T-cell (primary cell): Measurements from ENCODE around the gene ZSWIM6. TPM values are rescaled to one million over a fixed set of nuclear protein-coding genes. Genes with fewer than 3 reads are reported as not detected.

Experiments used
- ATAC-seq, 4 experiments: fragments of 200-7000 bp in 3 of 4; fragments of 150-1000 bp in 1 of 4; cut with Tn5 transposase; replicated peaks in 1 of 4; 1 replicate in 3 of 4; 2 replicates in 1 of 4; pipeline ENCODE4 v1.10.0; 2021; ENCODE audit warnings: moderate library complexity in 3 of 4, mild to moderate bottlenecking in 2 of 4, moderate number of reproducible peaks in 1 of 4
- CTCF ChIA-PET, 2 donors: fragments of 300-600 bp; sonication (Branson Sonifier 250); formaldehyde crosslinking; loops; one replicate each; lab custom pipeline; 2022; ENCODE audit warnings: antibody characterized with exemption in 2 of 2; lab: Charles Lee
- POLR2A ChIA-PET, 2 donors: fragments of 300-600 bp; sonication (Branson Sonifier 250); formaldehyde crosslinking; loops; one replicate each; lab custom pipeline; 2022; ENCODE audit warnings: antibody characterized with exemption in 2 of 2; lab: Charles Lee
- DNase-seq, 35 experiments: peaks; one replicate each; pipeline versions ENCODE4 v3.0.0 to v3.0.0-alpha.2; 2013 to 2023
- H3K27ac ChIP-seq: one replicate; pipeline ENCODE4 v1.5.1; 2013; ENCODE audit warnings: low read length
- H3K27me3 ChIP-seq, 2 experiments: replicated peaks in 1 of 2; 1 replicate in 1 of 2; 2 replicates in 1 of 2; pipeline versions ENCODE4 v1.6.1 to v1.7.0; 2013; ENCODE audit warnings: low read length in 1 of 2, mixed read lengths in 1 of 2; ENCODE audit not compliant: control insufficient read depth in 2 of 2, insufficient read depth in 2 of 2; ENCODE audit errors: extremely low read depth in 1 of 2
- H3K36me3 ChIP-seq, 2 donors: 1 replicate in 1 of 2; 2 replicates in 1 of 2; pipeline versions ENCODE4 v1.6.1 to v1.7.0; 2013; ENCODE audit warnings: low read length in 1 of 2; ENCODE audit not compliant: control insufficient read depth in 2 of 2, insufficient read depth in 1 of 2; ENCODE audit errors: extremely low read depth in 1 of 2
- H3K4me1 ChIP-seq, 2 experiments: 1 replicate in 1 of 2; 2 replicates in 1 of 2; pipeline versions ENCODE4 v1.6.1 to v1.7.0; 2013; ENCODE audit warnings: low read length in 2 of 2, mixed read lengths in 1 of 2; ENCODE audit not compliant: insufficient read depth in 2 of 2, control insufficient read depth in 1 of 2; ENCODE audit errors: extremely low read depth in 1 of 2
- H3K4me3 ChIP-seq, 2 donors: 1 replicate in 1 of 2; 2 replicates in 1 of 2; pipeline versions ENCODE4 v1.5.1 to v1.7.0; 2013; ENCODE audit warnings: mild to moderate bottlenecking in 2 of 2, low read length in 1 of 2, moderate library complexity in 1 of 2; ENCODE audit not compliant: control insufficient read depth in 1 of 2; ENCODE audit errors: extremely low read depth in 1 of 2
- H3K9me3 ChIP-seq: 2 replicates; pipeline ENCODE4 v1.7.0; 2013
- H3K27ac Mint-ChIP-seq, 2 donors: one replicate each; pipeline ENCODE4 v1.8.0; 2020 to 2021; ENCODE audit warnings: mild to moderate bottlenecking in 2 of 2, mixed read lengths in 2 of 2
- H3K27me3 Mint-ChIP-seq, 2 donors: one replicate each; pipeline ENCODE4 v1.8.0; 2021 to 2022; ENCODE audit warnings: mixed read lengths in 2 of 2
- H3K36me3 Mint-ChIP-seq: one replicate; pipeline ENCODE4 v1.8.0; 2021; ENCODE audit warnings: mixed read lengths
- H3K4me1 Mint-ChIP-seq, 3 donors: one replicate each; pipeline ENCODE4 v1.8.0; 2020 to 2022; ENCODE audit warnings: mixed read lengths in 3 of 3, mild to moderate bottlenecking in 1 of 3
- H3K4me3 Mint-ChIP-seq, 3 donors: one replicate each; pipeline ENCODE4 v1.8.0; 2020 to 2022; ENCODE audit warnings: mild to moderate bottlenecking in 3 of 3, mixed read lengths in 3 of 3, moderate library complexity in 3 of 3
- H3K9me3 Mint-ChIP-seq, 3 donors: one replicate each; pipeline ENCODE4 v1.8.0; 2020 to 2022; ENCODE audit warnings: mixed read lengths in 3 of 3
- WGBS: methylation state at CpG from one replicate; pipeline ENCODE4 v1.1.5; 2013; ENCODE audit warnings: missing lambda C conversion rate; ENCODE audit not compliant: insufficient coverage; 5-methylcytosine and 5-hydroxymethylcytosine counted together
- total RNA-seq, 35 experiments: library from RNA in 6 of 35; stranded (reverse) in 6 of 35; fragments of 120-200 nt in 1 of 35; gene quantifications; one replicate each; pipeline versions ENCODE4 v1.2.1 to v1.2.4 and lab custom pipeline; 2013 to 2026

ZSWIM6 gene
- total RNA-seq, 5 donors from 2014 or later (not counting 1 experiment from before 2014, with no cell fraction given) = 8.3 to 11.3 (median 10.1) TPM

DNA sequence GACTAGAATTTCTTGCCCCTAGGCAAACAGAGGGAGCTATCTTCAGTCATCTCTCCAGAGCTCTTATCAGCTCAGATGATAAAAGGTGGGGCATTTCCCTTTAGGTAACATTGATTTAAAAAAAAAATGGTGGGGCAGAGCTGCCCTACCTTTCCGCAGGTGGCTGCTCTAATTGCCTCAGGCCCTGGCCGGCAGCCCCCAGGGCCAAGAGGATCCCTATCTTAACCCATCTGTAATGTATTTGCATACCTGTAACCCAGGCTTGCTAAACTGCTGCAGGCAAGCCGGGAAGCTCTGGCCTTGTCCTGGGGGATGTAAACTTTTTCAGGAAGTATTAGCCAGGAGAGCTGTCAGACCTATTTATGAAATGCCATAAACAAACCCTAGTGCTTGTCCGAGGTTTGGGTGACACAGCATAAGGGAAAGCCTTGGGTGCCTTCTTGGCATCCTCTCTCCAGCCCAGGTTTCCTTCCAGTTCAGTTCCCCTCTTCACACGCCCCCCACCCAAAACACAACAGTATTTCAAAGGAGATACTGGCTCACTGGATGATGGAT, 20.9 kb upstream of the ZSWIM6 start:
- ChIA-PET POLR2A (no interaction called here), CTCF (no interaction called here)
- peaks cover 17 to 22% of the 10 kb centered on the region in 2 donors for H3K27me3 Mint-ChIP-seq
- no peak for DNase-seq
- H3K36me3 Mint-ChIP-seq = no peaks in the 10 kb centered on the region
- no peaks in the 10 kb centered on the region for H3K9me3 Mint-ChIP-seq
- ATAC-seq = no peak
- WGBS = 95% methylated on average over 3 of the region's 5 CpGs
- H3K4me3 ChIP-seq = no peak overlapping the region
- H3K27ac Mint-ChIP-seq = no peak overlapping the region
- H3K27me3 ChIP-seq = peaks cover 0 to 13% of the 10 kb centered on the region in 2 experiments
- no peaks in the 10 kb centered on the region for H3K36me3 ChIP-seq
- H3K4me1 Mint-ChIP-seq = no peaks in the 10 kb centered on the region
- H3K9me3 ChIP-seq = no peaks in the 10 kb centered on the region
- no peak overlapping the region for H3K27ac ChIP-seq
- H3K4me3 Mint-ChIP-seq = no peak overlapping the region
- H3K4me1 ChIP-seq = no peaks in the 10 kb centered on the region

DNA sequence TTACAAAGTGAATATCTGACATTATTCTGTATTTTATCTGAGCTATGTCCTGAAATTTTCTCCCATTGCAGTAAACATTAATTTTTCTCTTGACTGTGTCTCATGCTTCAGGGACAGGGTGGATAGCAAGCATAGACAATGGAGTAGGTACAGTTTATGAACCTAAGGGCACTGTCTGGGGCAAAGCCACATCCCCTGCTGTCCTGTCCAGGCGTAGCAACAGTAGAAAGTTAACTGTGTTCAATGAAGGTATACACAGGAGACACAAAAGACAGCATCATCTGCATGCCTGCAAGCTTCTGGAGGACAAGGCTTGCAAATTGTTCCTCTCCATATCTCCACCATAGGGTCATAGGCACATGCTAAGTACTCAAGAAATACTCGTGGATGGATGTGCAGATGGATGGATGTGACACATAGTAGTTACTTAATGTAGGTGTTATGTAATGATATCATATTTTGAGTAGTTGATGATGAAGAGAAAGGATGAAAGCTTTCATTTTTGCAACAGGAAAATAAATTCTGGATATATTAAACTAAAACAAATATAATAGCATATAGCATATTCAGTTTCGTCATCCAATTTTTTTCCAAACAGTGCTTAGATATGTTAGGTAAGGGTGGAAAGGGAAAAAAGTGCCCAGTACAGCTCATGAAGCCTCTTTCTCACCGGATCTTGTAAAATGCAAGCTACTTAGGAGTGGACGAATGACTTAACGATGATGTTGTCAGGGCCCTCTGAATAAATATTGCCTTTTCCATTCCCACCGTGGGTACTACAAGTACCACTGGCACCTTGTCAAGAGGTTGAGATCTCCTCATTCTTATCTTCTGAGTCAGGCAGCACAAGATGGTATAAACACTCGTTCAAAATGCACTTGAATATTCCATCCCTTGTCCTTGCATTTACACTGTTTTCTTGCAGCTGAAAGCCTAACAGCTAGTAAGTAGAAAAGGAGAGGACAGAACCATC, 19.9 kb upstream of the ZSWIM6 start:
- no peak overlapping the region for H3K27ac Mint-ChIP-seq
- no peak overlapping the region for H3K4me3 Mint-ChIP-seq
- H3K4me1 ChIP-seq = no peaks in the 10 kb centered on the region
- H3K4me3 ChIP-seq = no peak overlapping the region
- ChIA-PET CTCF (no interaction called here), POLR2A (no interaction called here)
- no peaks in the 10 kb centered on the region for H3K36me3 ChIP-seq
- H3K27ac ChIP-seq = no peak overlapping the region
- H3K9me3 ChIP-seq = no peaks in the 10 kb centered on the region
- H3K27me3 Mint-ChIP-seq = peaks cover 12 to 20% of the 10 kb centered on the region in 2 donors
- H3K4me1 Mint-ChIP-seq = no peaks in the 10 kb centered on the region
- H3K36me3 Mint-ChIP-seq = no peaks in the 10 kb centered on the region
- no peaks in the 10 kb centered on the region for H3K9me3 Mint-ChIP-seq
- peaks cover 0 to 13% of the 10 kb centered on the region in 2 experiments for H3K27me3 ChIP-seq
- WGBS = 90% methylated on average over 3 of the region's 8 CpGs
- DNase-seq (no peak), ATAC-seq (no peak)

DNA sequence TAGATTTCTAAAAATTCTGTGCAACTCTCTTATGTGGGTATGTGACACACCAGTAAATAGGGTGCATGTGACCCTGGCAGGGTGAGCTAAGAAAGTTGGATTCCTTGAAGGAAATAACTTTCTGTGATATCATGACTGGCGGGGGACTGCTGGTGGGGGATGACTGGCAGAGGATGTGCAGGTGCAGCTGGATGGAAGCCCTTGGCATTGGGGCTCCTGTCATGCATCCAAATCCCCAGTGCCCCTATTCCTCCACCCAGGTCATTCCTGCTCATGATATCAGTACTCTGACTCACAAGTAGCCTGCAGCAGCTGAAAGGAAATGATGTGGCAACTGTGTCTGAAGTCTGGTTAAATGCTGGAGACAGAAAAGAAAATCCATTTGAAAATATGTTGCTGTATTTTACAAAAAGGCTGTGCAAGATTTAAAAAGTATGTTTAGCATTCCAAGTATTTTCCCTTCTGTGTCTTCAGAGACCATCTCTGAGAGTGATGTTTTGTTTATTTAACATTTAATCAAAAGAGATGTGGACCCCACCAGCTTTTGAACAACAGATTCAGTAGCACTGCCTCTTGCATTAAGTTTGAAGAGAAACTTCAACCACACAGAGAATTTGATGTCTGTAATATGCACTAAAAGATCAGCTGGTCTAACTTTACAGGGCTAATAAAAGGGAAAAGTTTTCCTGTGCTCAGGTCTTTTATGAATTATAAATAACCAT, 17.9 kb upstream of the ZSWIM6 start:
- DNase-seq (no peak), ATAC-seq (no peak)
- Mint-ChIP-seq H3K27ac (no peak overlapping the region), H3K4me1 (peaks cover 3 to 6% (median 3%) of the 10 kb centered on the region in 3 donors), H3K4me3 (no peak overlapping the region), H3K36me3 (no peaks in the 10 kb centered on the region), H3K27me3 (peaks cover 4 to 7% of the 10 kb centered on the region in 2 donors), H3K9me3 (no peaks in the 10 kb centered on the region)
- no peak overlapping the region for H3K4me3 ChIP-seq
- ChIA-PET CTCF (interaction anchor here (0.6 to 0.8 kb wide), 3 partner anchors 9 to 16 kb away, joined by 3 to 7 read pairs (median 5); no protein-coding TSS in a partner anchor), POLR2A (interaction anchor here (0.6 kb wide), 2 partner anchors 11 to 198 kb away, joined by 3 to 6 read pairs; no protein-coding TSS in a partner anchor)
- no peak overlapping the region for H3K27ac ChIP-seq
- H3K36me3 ChIP-seq = no peaks in the 10 kb centered on the region
- no peaks in the 10 kb centered on the region for H3K4me1 ChIP-seq
- peaks cover 0 to 11% of the 10 kb centered on the region in 2 experiments for H3K27me3 ChIP-seq
- no peaks in the 10 kb centered on the region for H3K9me3 ChIP-seq
- WGBS = no CpG with 5 or more reads among the region's 1 CpG

DNA sequence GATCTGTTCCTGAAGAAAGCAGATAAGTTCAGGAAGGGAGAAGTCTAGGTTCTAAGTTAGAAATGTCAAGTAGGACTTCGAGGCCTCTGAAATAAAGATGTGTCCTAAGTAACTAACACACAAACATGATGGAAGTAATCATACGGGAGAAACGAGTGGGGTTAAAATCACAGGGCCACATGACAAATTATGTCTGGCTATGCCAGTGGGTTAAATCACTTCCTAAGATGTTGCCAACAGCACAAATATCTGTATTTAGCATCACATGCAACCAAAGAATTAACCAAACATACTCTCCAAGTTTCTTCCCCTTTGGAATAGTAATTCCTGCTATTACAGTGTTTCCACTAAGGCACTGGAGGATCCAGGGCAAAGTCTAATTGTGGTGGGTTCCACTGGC, 13.7 kb upstream of the ZSWIM6 start:
- WGBS = 100% methylated on average over 2 of the region's 3 CpGs
- POLR2A ChIA-PET = no interaction called here
- peaks cover 10 to 13% (median 10%) of the 10 kb centered on the region in 3 donors for H3K4me1 Mint-ChIP-seq
- peaks cover 8 to 13% of the 10 kb centered on the region in 2 donors for H3K27me3 Mint-ChIP-seq
- H3K4me1 ChIP-seq = no peaks in the 10 kb centered on the region
- H3K27me3 ChIP-seq = peaks cover 0 to 13% of the 10 kb centered on the region in 2 experiments
- no peak overlapping the region for H3K4me3 ChIP-seq
- H3K27ac ChIP-seq = no peak overlapping the region
- H3K36me3 ChIP-seq = no peaks in the 10 kb centered on the region
- CTCF ChIA-PET = no interaction called here
- no peak overlapping the region for H3K4me3 Mint-ChIP-seq
- H3K27ac Mint-ChIP-seq = peak overlapping the region in 1 of 2 donors; percentile 5
- ATAC-seq (no peak), DNase-seq (no peak)
- H3K36me3 Mint-ChIP-seq = no peaks in the 10 kb centered on the region
- no peaks in the 10 kb centered on the region for H3K9me3 Mint-ChIP-seq
- H3K9me3 ChIP-seq = no peaks in the 10 kb centered on the region

DNA sequence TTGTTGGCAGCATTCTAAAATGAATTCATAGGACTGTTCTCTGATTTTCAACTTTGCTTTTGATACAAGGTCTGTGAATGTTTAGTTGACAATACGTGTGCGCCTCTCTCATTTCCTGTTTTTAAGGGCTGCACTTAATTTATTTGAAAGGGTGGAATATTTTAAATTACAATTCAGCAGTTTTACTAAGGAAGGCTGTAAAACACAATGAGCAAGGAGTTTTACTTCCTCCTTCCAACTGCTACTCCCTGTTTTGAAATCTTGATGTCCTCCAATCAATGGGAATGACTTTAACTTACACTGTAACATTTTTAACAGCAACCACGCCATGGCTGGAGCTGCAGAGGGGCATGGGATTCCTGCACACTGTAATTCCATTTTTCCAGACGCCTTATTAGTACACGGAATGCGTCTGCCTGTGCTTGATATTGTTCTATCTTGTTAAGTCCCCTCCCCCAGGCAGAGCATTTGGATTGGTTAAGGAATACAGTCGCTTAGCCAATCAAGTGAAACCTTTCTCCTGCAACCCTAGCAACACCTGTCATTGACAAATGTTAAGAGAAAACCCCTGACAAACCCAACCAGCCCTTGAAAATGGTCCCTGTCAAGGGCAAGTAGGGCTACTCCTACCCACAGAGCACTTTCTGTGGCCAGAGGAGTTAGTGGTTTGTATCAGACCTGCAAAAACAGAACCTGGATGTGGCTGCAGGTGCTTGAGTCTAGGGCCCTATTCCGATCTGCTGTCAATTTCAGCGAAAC, 12.5 kb upstream of the ZSWIM6 start:
- peak in 3 of 35 experiments; percentile 15 to 43 (median 27) for DNase-seq

More for the DNA sequence above, 12.5 kb upstream of the ZSWIM6 start:
- Histone ChIP-seq H3K27me3 (peaks cover 0 to 14% of the 10 kb centered on the region in 2 experiments), H3K9me3 (no peaks in the 10 kb centered on the region), H3K4me1 (no peaks in the 10 kb centered on the region), H3K36me3 (no peaks in the 10 kb centered on the region), H3K27ac (no peak overlapping the region), H3K4me3 (no peak overlapping the region)
- POLR2A ChIA-PET = no interaction called here
- ATAC-seq = peak in 3 of 4 experiments; percentile 19 to 88 (median 27)
- CTCF ChIA-PET = no interaction called here
- H3K36me3 Mint-ChIP-seq = peaks cover 4% of the 10 kb centered on the region
- WGBS = 40% methylated on average over 2 of the region's 9 CpGs
- peak overlapping the region in 2 of 3 donors; percentile 4 to 49 for H3K4me3 Mint-ChIP-seq
- peak overlapping the region in 1 of 2 donors; percentile 50 for H3K27ac Mint-ChIP-seq
- H3K9me3 Mint-ChIP-seq = no peaks in the 10 kb centered on the region
- H3K27me3 Mint-ChIP-seq = peaks cover 15 to 19% of the 10 kb centered on the region in 2 donors
- H3K4me1 Mint-ChIP-seq = peaks cover 10 to 18% (median 10%) of the 10 kb centered on the region in 3 donors
